GM21360 (cell line): Measurements from ENCODE around the gene MOB3B.
"Not testable (repeated sequence)": the region's sequence is repeated elsewhere in the genome, so short reads cannot be mapped to it uniquely, and the experiment has no call there.

Experiments
- ATAC-seq: cut with Tn5 transposase; IDR thresholded peaks from one replicate; pipeline ENCODE4 v1.9.1; 2021; ENCODE audit warnings: mild to moderate bottlenecking, moderate library complexity; ENCODE audit not compliant: unreplicated experiment

Gene MOB3B

DNA sequence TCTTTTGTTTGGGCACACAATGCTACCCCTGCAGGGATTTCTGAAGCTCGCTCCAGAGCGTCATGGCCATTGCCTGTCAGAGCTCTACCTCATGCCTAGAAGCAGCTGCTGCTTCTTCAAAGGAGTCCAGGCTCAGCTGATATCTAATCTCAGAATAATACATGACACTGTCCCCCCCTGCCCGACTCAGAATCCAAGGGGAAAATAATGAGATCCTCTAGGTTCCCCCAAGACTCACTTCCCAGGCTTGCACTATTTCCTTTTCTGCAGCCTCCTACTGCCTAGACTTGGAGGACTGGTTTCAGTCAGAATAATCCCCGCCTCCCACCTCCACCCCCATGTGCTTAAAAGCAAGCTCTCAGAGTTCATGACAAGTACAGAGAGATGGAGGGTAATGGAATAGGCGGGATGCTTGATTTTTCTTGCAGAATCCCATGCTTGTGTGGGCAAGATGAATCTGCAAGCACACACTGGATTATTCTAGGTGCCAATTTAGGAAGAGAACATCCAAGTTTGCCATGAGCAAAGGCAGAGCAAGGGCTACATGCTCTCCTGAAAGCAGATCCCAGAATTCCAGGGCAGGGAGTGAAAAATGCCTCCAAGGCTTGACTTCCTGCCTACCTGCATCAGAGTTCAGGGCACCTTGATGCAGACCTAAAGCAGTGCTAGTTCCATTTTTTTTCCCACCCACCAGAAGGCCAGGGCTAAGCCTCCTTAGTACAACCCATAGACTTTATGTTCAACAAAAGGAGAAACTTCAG is 102.9 kb downstream of the MOB3B start:
- ATAC-seq: no peak

GRCh38 chr9:27425827-27426510 is 103.6 kb downstream of the MOB3B start:
- ATAC-seq: no peak

DNA sequence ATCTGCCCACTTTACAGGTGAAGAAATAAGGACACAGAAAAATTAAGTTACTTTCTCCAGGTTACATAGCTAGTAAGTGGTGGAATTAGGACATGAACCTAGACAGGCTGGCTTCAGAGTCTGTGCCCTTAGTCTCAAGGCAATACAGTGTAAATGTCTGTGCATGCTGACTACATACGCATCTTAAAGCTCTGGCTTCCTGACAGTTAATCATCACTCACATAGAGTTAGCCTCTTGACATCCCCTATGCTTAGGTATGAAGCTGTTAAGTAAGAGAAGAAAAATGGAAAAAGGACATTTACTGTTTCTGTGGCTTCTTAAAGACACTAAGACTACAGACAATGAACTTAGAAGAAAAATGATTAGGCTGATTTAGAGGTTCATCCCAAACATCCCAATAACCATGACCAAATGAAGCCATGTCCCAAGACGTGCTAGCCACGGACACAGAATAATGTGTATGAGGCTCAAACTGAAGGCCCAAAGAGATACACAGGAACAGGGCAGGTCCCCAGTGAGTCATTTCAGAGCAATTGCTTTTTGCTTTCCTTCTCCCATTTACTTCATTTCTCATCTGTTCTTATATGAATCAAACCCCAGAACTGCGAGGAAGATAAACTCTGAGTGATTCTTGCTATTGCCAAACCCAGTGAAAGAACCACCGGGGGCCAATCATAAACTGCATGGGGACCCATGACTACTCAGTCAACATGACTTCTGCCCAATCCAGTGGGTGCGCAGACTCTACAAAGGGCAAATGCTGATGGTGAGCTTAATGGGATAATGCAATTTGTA is 105.5 kb downstream of the MOB3B start:
- ATAC-seq: no peak

DNA sequence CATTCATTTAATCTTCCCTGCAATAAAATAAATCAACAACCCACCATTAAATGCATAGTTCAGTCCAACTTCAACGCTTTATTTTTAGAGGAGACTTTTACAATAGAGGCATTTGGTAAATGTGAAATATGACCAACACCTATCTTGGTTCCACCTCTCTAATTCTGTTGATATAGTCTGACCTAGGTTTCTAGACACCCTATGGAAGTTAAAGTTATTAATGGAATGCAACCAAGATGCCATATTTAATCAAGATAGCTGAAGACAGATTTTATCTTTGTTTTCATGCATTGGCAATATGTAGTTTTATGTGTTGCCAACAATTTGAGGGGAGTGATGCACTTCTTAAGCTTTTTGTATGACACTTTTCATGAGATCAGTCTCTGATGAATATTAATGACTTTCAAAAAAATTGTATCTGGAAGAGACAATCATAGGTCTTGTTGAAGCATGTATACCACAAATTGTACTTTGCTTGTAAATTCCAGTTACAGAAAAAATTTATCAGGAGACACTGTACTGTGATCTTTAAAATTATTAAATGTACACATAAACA is 107.3 kb downstream of the MOB3B start:
- ATAC-seq: no peak

DNA sequence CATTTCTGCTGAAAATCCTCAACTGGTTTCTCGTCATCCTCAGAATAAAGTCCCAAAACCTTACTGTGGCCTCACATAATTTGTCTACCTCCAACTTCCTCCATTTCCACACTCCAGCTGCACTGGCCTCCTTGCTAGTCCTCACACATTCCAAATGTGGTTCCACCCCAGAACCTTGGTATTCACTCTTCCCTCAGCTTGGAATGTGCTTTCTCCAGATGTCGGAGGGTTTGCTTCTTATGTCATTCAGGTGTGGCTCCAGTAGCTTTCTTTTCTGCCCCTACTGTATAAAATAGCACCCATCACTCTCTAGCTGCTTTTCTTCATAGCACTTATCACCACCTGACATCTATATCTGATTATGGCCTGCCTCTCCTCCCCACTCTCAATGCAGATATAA is 108.0 kb downstream of the MOB3B start:
- no peak for ATAC-seq

DNA sequence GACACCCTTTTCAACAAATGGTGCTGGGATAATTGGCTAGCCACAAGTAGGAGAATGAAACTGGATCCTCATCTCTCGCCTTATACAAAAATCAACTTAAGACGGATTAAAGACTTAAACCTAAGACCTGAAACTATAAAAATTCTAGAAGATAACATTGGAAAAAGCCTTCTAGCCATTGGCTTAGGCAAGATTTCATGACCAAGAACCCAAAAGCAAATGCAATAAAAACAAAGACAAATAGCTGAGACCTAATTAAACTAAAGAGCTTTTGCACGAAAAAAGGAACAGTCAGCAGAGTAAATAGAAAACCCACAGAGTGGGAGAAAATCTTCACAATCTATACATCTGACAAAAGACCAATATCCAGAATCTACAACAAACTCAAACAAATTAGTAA is 110.1 kb downstream of the MOB3B start:
- not testable (repeated sequence) for ATAC-seq

GRCh38 chr9:27414220-27414761 is 115.3 kb downstream of the MOB3B start:
- no peak for ATAC-seq

DNA sequence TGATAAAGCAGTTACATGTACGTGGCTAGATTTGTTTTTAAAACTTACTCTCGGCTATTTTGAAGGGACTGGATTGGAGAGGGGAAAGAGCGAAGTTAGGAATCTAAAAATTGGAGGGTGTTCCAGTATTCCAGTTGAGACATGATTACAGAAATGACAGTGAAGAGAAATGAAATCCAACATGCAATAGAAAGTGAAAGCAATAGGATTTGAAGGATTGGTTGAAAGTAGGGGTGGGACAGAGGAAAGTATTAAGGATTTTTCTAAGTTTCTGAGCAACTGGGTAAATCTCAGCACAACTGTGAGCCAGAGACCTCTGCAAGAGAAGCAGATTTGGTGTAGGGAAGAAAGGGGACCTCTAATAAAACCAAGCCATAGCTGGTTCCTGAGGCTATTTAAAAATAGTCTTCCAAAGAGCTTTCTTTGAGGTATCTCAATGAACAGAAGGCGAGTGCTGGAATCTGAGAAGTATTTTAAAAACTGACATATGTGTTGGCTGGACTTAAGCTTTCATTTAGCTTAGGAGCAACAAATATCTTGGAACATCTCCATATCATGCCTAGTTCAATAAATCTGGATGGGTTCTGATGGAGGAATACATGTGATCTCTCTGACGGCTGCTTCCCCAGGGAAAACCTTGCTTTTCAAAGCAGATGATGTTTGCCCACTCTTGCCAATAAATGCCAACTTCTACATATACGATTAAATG is 115.9 kb downstream of the MOB3B start:
- ATAC-seq: no peak

DNA sequence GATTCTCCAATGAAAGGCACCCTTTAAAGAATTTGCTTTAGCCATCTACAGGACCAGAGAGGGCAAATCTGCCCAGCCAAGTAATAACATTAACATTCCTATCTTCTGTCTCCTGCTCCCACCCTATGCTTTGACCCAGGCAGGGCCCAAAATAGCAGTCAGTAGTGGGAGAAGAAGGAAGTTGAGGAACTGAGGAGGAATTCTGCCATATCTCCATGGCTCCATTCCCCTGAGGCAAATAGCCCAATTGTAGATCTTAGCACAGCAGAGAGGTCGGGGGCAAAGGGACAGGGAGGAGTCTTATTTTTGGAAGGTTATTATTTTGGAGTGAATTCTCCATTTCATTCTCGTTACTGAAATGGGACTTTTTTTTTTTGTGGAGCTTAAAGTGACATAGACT is 116.7 kb downstream of the MOB3B start:
- ATAC-seq: no peak

GRCh38 chr9:27412081-27412480 is 117.5 kb downstream of the MOB3B start:
- ATAC-seq: no peak

- no peak for ATAC-seq
Observed at GRCh38 chr9:27408482-27408881, 121.1 kb downstream of the MOB3B start.

- ATAC-seq: no peak
Observed at GRCh38 chr9:27408001-27408400, 121.6 kb downstream of the MOB3B start.

DNA sequence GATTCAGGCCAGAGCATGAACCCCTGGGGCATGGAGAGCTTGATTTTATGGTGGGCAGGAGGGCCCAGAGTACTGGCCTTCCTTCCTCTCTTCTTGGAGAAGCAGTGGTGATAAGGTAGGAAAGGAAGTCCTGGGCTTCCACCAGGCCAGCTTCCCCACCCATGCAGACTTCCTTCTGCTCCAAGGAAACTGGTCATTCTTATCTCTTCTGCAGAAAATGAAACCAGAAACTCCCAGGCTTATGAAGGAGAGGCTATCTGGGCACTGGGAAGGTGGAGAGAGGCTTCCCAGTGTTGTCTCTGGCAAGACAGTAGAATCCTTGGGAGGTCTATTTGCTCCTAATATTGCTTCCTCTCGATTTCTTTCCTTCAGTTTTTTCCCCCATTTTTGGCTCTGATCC is 122.1 kb downstream of the MOB3B start:
- ATAC-seq: no peak

GRCh38 chr9:27404661-27405060 is 125.0 kb downstream of the MOB3B start:
- ATAC-seq: no peak

DNA sequence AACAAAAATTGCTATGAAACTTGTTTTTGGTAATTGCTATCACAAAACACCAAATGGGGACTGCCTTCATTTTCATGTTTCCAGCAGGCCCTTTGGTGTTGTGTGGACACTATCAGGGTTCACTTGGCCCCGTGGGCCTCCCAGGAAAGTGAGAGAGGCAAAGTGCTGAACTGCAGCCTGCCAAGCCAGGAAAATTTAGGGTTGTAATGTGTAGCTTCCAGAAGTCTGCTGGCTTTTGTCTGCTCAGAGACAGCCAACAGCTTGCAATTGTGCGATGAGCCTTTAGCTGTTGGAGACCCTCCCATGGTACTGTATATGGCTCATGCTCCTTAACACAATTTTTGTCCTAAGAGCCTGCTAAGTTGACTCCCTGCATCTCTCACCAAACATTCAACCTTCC is 127.0 kb downstream of the MOB3B start:
- ATAC-seq: no peak

DNA sequence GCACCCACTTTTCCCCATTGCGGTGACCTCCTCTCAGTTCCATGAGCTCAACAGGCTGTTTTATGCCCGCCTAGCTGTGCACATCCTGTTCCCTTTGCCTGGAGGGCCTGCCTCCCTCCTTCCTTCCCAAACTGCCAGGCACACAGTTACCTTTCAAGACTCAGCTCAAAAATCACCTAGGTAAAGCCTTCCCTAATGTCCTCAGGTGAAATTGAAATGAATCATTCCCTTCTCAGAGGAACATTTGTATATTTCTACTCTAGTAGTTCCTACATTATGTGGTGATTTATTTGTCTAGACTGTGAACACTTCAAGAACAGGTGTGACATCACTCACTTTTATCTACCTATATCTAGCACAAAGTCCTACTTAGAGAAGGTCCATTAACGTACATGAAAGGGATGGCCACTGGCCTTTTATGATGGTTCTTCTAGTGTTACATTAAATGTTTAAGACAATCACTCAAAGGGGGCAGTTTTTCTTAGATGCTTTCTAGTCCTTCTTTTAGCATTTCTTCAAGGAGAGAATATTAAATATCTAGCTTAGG is 129.2 kb downstream of the MOB3B start:
- ATAC-seq: no peak

- ATAC-seq: no peak
Observed at GRCh38 chr9:27398982-27399653, 130.5 kb downstream of the MOB3B start.

DNA sequence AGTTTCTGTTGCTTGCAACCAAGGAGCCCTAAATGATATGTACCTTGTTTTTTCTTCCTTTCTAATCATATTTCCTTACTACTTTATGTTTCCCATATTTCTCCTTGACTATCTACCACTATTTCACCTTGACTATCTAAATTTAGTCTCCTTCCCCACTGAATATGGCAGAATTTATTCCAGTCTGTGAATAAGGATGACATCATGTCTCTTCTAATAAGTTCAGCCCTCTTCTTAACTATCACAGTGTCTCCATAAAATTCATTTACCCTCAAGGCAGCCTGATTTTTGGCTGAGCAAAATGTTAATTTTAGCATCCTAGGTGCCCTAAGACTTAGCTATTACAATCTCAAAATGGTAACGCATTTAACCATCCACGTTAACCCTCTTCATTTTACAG is 133.1 kb downstream of the MOB3B start:
- no peak for ATAC-seq

DNA sequence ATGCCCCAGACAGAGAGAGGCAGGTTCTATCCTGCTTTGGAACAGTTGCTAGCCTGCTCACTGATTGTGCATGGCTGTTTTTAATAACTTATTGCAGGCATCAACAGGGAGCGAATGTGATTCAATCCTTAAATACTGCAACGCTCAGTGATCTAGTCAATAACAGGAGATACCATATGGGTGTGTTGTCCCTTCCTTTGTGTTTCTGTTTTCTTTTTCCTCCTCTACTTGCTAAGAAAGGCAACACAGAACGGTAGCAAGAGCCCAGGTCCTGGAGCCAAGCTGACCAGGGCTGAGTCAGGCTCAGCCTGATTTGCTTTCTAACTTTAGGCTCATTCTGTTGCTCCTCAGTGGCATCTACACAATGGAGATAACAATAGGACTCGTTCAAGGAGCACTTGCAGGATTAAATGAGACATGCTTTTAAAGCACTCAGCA is 134.1 kb downstream of the MOB3B start:
- no peak for ATAC-seq

- ATAC-seq: no peak
Observed at GRCh38 chr9:27394826-27395201, 134.8 kb downstream of the MOB3B start.
